Spleen (tissue), 7 donors: ENCODE data around the gene LGALS1.
A peak's percentile ranks its signal among the peaks of the same experiment; 100 is the strongest.

Experiments
- CTCF ChIP-seq, 11 experiments: fragments of 200-600 bp in 7 of 11; fragments of 450-650 bp in 4 of 11; sonication (generic) in 4 of 11; IDR thresholded peaks in 8 of 11; conservative IDR thresholded peaks in 3 of 11; 1 replicate in 7 of 11; 2 replicates in 4 of 11; pipeline versions ENCODE4 v1.4.0 to v1.8.0; 2016 to 2021; ENCODE audit warnings: antibody characterized with exemption in 11 of 11, inconsistent platforms in 4 of 11, mild to moderate bottlenecking in 1 of 11
- POLR2A ChIP-seq, 3 donors: fragments of 450-650 bp; IDR thresholded peaks; one replicate each; pipeline ENCODE4 v1.5.1; 2017; ENCODE audit warnings: antibody characterized with exemption in 3 of 3, mild to moderate bottlenecking in 1 of 3
- POLR2AphosphoS5 ChIP-seq, 3 donors: sonication (generic); formaldehyde crosslinking; IDR thresholded peaks; one replicate each; pipeline ENCODE4 v1.5.1; 2017; ENCODE audit warnings: antibody characterized with exemption in 3 of 3
- donor health status: DM: no; HTN: no; CAD: no; lungs with moderate emphysema.
- donor health status: DM: no; HTN: no; CAD: no.
- donor health status: DM: no; HTN: no; CAD: no.

GRCh38 chr22:37692627-37693285 lies 17.3 kb downstream of the LGALS1 start:
- peak in 1 of 3 donors; percentile 45 for TF ChIP-seq POLR2AphosphoS5 (IDR thresholded peaks at IDR 0.05)
- no peak for TF ChIP-seq CTCF (IDR thresholded peaks at IDR 0.05 in 8 of 11, conservative IDR thresholded peaks at IDR 0.05 in 3 of 11)
- no peak for TF ChIP-seq POLR2A (IDR thresholded peaks at IDR 0.05)
